EH (cell line): ENCODE results near the gene FBLN5.

ENCODE experiments used
- DNase-seq: peaks from one replicate; pipeline ENCODE4 v3.0.0-alpha.2; 2015; ENCODE audit warnings: low read depth

FBLN5 gene

GRCh38 chr14:91827746-91828145 lies 119.7 kb downstream of the FBLN5 start:
- no peak for DNase-seq
